A204.1 (cell line): ENCODE measurements around the gene ENGASE.

Experiments used
- FAIRE-seq: peaks from 2 replicates; lab custom pipeline; 2012; peaks lifted over from hg19 to GRCh38; lab: Jason Lieb, UNC

Gene ENGASE

GRCh38 chr17:79093270-79093669 is 18.6 kb downstream of the ENGASE start:
- FAIRE-seq, result no peak

- no peak for FAIRE-seq
Observed at GRCh38 chr17:79094261-79094660, 19.6 kb downstream of the ENGASE start.

- no peak for FAIRE-seq
Observed at GRCh38 chr17:79095345-79096055, 20.9 kb downstream of the ENGASE start.

GRCh38 chr17:79096477-79096876 is 21.9 kb downstream of the ENGASE start:
- no peak for FAIRE-seq

GRCh38 chr17:79097226-79098055 is 22.8 kb downstream of the ENGASE start:
- FAIRE-seq, result no peak

- FAIRE-seq, result no peak
Observed at GRCh38 chr17:79098282-79098867, 23.8 kb downstream of the ENGASE start.

- FAIRE-seq, result no peak
Observed at GRCh38 chr17:79100405-79100804, 25.8 kb downstream of the ENGASE start.

- no peak for FAIRE-seq
Observed at GRCh38 chr17:79101111-79101673, 26.6 kb downstream of the ENGASE start.

GRCh38 chr17:79102214-79102613 is 27.6 kb downstream of the ENGASE start:
- no peak for FAIRE-seq

GRCh38 chr17:79104898-79105600 is 30.4 kb downstream of the ENGASE start:
- FAIRE-seq, result no peak

- no peak for FAIRE-seq
Observed at GRCh38 chr17:79105937-79106336, 31.3 kb downstream of the ENGASE start.

- no peak for FAIRE-seq
Observed at GRCh38 chr17:79106958-79107357, 32.3 kb downstream of the ENGASE start.

GRCh38 chr17:79107499-79108231 is 33.0 kb downstream of the ENGASE start:
- no peak for FAIRE-seq

- FAIRE-seq, result no peak
Observed at GRCh38 chr17:79108232-79108850, 33.7 kb downstream of the ENGASE start.

- no peak for FAIRE-seq
Observed at GRCh38 chr17:79108870-79109269, 34.2 kb downstream of the ENGASE start.

- no peak for FAIRE-seq
Observed at GRCh38 chr17:79109584-79109983, 35.0 kb downstream of the ENGASE start.

GRCh38 chr17:79111097-79111496 is 36.5 kb downstream of the ENGASE start:
- no peak for FAIRE-seq

GRCh38 chr17:79112471-79112870 is 37.8 kb downstream of the ENGASE start:
- no peak for FAIRE-seq

GRCh38 chr17:79113699-79114457 is 39.3 kb downstream of the ENGASE start:
- FAIRE-seq, result no peak
